ENCODE measurements around the gene HAO2. TPM values are rescaled to one million over a fixed set of nuclear protein-coding genes. Genes with fewer than 3 reads are reported as not detected.

Gene HAO2
- total RNA-seq, 1 donor from 2014 or later, result not detected

DNA sequence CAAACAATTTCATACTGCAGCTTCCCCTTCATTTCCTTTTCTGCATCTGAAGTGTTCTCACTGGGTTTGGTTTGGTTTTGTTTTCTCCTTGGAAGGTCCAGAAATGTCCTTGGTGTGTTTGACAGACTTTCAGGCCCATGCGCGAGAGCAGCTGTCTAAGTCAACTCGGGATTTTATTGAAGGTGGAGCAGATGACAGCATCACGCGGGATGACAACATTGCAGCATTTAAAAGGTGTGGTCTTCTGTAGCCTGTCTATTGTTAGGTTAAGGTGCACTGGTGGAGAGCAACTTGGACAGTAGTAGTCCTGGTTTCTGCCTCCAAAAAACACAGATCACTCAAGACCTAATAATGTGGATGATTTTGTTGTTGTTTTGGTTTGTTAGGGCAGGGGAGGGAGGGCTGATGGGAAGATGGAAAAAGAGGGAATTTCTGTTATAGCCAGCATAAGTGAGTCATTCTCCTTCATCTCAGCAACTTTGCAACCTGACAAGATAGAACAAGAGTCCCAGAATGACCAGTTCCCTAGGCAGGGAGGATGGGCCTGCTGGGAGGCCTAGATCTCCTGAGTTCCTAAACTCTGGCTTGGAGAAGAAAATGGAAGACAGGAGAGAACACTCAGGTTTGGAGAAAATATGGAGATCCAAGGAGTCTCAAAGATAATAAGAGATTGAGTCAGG is 12.5 kb downstream of the HAO2 start:
- H3K27me3 Mint-ChIP-seq (ENCODE audit: low read depth), result peaks cover 4% of the 10 kb centered on the region
- TF ChIP-seq, protein P1, sequence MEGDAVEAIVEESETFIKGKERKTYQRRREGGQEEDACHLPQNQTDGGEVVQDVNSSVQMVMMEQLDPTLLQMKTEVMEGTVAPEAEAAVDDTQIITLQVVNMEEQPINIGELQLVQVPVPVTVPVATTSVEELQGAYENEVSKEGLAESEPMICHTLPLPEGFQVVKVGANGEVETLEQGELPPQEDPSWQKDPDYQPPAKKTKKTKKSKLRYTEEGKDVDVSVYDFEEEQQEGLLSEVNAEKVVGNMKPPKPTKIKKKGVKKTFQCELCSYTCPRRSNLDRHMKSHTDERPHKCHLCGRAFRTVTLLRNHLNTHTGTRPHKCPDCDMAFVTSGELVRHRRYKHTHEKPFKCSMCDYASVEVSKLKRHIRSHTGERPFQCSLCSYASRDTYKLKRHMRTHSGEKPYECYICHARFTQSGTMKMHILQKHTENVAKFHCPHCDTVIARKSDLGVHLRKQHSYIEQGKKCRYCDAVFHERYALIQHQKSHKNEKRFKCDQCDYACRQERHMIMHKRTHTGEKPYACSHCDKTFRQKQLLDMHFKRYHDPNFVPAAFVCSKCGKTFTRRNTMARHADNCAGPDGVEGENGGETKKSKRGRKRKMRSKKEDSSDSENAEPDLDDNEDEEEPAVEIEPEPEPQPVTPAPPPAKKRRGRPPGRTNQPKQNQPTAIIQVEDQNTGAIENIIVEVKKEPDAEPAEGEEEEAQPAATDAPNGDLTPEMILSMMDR (IDR thresholded peaks at IDR 0.05; ENCODE audit: unreplicated experiment), result no peak
- H3K4me1 Mint-ChIP-seq, result no peaks in the 10 kb centered on the region
- H3K4me3 Mint-ChIP-seq, result no peak overlapping the region
- H3K9me3 Mint-ChIP-seq, result peaks cover 11% of the 10 kb centered on the region
- no peak overlapping the region for H3K27ac Mint-ChIP-seq
- no peak for DNase-seq (ENCODE audit: low spot score in 2 of 2, unreplicated experiment in 2 of 2)
- no peaks in the 10 kb centered on the region for H3K36me3 Mint-ChIP-seq

DNA sequence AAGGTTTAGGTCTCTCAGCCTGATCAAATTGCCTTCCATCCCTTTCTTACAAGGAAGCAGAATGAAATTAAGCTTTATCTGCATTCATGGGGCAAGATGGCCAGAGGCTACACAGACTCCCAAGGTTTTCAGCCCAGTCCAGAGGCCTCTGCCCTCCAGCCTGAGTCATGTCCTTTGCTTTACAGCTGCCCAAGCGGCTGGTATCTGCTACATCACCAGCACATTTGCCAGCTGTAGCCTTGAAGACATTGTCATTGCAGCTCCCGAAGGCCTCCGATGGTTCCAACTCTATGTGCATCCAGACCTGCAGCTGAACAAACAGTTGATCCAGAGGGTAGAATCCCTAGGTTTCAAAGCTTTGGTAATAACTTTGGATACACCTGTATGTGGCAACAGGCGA is 16.0 kb downstream of the HAO2 start:
- Mint-ChIP-seq H3K36me3 (no peaks in the 10 kb centered on the region), H3K27ac (no peak overlapping the region), H3K4me1 (no peaks in the 10 kb centered on the region), H3K4me3 (no peak overlapping the region), H3K9me3 (no peaks in the 10 kb centered on the region), H3K27me3 (ENCODE audit: low read depth) (peaks cover 4% of the 10 kb centered on the region)
- DNase-seq (ENCODE audit: low spot score in 2 of 2, unreplicated experiment in 2 of 2), result no peak
- TF ChIP-seq, protein P1 (IDR thresholded peaks at IDR 0.05; ENCODE audit: unreplicated experiment), result no peak

DNA sequence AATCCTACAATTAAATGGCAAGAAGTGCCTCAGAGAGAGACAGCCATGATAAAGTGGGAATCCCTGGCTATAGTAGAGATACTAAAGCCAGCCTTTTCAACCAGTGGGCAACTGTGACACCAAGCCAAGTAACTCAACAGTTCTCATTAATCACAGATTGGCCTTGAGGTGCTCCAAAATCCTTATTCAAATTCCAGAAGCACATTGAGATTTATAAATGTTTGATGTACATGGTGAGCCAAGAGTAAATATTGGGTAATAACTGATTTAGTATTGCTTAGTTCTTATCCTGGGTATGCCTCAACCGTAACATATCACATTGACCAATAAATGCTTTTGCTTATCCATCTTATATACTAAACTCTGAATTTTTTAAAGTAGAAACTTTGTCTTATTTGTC is 17.1 kb downstream of the HAO2 start:
- H3K36me3 Mint-ChIP-seq, result no peaks in the 10 kb centered on the region
- peaks cover 4% of the 10 kb centered on the region for H3K27me3 Mint-ChIP-seq (ENCODE audit: low read depth)
- H3K4me3 Mint-ChIP-seq, result no peak overlapping the region
- no peak for DNase-seq (ENCODE audit: low spot score in 2 of 2, unreplicated experiment in 2 of 2)
- no peaks in the 10 kb centered on the region for H3K4me1 Mint-ChIP-seq
- no peaks in the 10 kb centered on the region for H3K9me3 Mint-ChIP-seq
- no peak overlapping the region for H3K27ac Mint-ChIP-seq
- TF ChIP-seq, protein P1 (IDR thresholded peaks at IDR 0.05; ENCODE audit: unreplicated experiment), result no peak

DNA sequence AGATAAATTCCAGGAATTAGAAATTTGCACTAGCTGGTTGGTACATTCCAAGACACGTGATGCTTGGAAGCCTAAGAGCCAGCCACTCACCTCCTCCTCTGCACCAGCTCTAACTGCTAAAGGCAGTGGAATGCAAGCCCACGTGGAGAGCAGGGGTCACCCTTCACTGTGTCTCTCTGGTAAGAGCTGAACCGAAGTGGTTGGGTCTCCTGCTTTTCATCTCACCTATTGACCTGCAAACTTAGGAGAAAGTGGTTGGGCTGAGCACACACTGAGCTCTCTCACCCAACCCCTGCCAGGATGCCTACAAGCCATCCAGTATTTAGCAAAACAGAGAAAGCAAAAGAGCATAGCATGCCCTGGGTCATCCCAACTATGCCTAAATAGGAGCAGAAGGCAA is 19.3 kb downstream of the HAO2 start:
- H3K36me3 Mint-ChIP-seq, result no peaks in the 10 kb centered on the region
- DNase-seq (ENCODE audit: low spot score in 2 of 2, unreplicated experiment in 2 of 2), result no peak
- peaks cover 9% of the 10 kb centered on the region for H3K27me3 Mint-ChIP-seq (ENCODE audit: low read depth)
- TF ChIP-seq, protein P1 (IDR thresholded peaks at IDR 0.05; ENCODE audit: unreplicated experiment), result no peak
- no peak overlapping the region for H3K27ac Mint-ChIP-seq
- no peaks in the 10 kb centered on the region for H3K4me1 Mint-ChIP-seq
- no peak overlapping the region for H3K4me3 Mint-ChIP-seq
- H3K9me3 Mint-ChIP-seq, result no peaks in the 10 kb centered on the region

DNA sequence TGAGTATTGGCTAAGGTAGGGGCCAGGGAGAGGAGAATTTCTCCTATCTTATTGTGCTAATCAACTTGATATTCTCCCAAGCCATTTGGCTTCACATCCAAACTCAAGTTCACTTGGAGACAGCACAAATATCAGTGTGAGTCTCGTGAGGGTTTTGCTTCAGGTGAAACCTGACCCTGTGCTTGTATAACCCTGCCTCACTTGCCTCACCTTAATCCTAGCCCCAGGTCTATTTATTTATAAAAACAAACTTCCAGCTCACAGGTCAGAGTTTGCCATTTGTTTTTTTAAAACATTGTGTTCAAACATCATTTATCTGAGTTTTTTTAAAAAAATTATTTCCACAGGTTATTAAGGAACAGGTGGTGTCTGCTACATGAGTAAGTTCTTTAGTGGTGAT is 19.9 kb downstream of the HAO2 start:
- Mint-ChIP-seq H3K27me3 (ENCODE audit: low read depth) (peaks cover 11% of the 10 kb centered on the region), H3K27ac (no peak overlapping the region), H3K4me1 (no peaks in the 10 kb centered on the region), H3K9me3 (no peaks in the 10 kb centered on the region), H3K36me3 (no peaks in the 10 kb centered on the region), H3K4me3 (no peak overlapping the region)
- TF ChIP-seq, protein P1 (IDR thresholded peaks at IDR 0.05; ENCODE audit: unreplicated experiment), result no peak
- DNase-seq (ENCODE audit: low spot score in 2 of 2, unreplicated experiment in 2 of 2), result no peak

Data from mesothelial cell of epicardium (in vitro differentiated cells).